Thymus (tissue), 11 donors: ENCODE results near the gene NEK10. TPM values are rescaled to one million over a fixed set of nuclear protein-coding genes. Genes with fewer than 3 reads are reported as not detected.

Experiments
- DNase-seq, 9 donors: peaks; one replicate each; pipeline ENCODE4 v3.0.0-alpha.2; 2013; ENCODE audit warnings: low spot score in 9 of 9, low read depth in 6 of 9, missing footprints in 1 of 9
- H3K27ac ChIP-seq, 2 donors: one replicate each; pipeline ENCODE4 v1.5.1; 2013; ENCODE audit warnings: control low read depth in 1 of 2, low read depth in 1 of 2, low read length in 1 of 2, mild to moderate bottlenecking in 1 of 2, moderate library complexity in 1 of 2
- H3K27me3 ChIP-seq, 2 donors: one replicate each; pipeline ENCODE4 v1.5.1; 2013; ENCODE audit warnings: low read length in 1 of 2; ENCODE audit not compliant: control insufficient read depth in 2 of 2, insufficient read depth in 1 of 2
- H3K36me3 ChIP-seq, 2 donors: one replicate each; pipeline ENCODE4 v1.5.1; 2013; ENCODE audit warnings: low read length in 1 of 2, mild to moderate bottlenecking in 1 of 2, moderate library complexity in 1 of 2; ENCODE audit not compliant: control insufficient read depth in 2 of 2, insufficient read depth in 2 of 2
- H3K4me1 ChIP-seq, 2 donors: one replicate each; pipeline ENCODE4 v1.5.1; 2013; ENCODE audit warnings: low read length in 2 of 2; ENCODE audit not compliant: control insufficient read depth in 2 of 2, insufficient read depth in 2 of 2
- H3K4me3 ChIP-seq, 2 donors: one replicate each; pipeline ENCODE4 v1.5.1; 2013; ENCODE audit warnings: low read length in 2 of 2, control low read depth in 1 of 2, mild to moderate bottlenecking in 1 of 2
- H3K9me3 ChIP-seq, 2 donors: one replicate each; pipeline ENCODE4 v1.5.1; 2013; ENCODE audit warnings: low read length in 1 of 2, mild to moderate bottlenecking in 1 of 2; ENCODE audit not compliant: control insufficient read depth in 2 of 2, insufficient read depth in 1 of 2
- WGBS: extraction: QIAGEN DNeasy Blood & Tissue Kit; methylation state at CpG from one replicate; pipeline ENCODE4 v1.1.7; 2013; 5-methylcytosine and 5-hydroxymethylcytosine counted together
- polyA plus RNA-seq: library from polyadenylated mRNA; stranded (reverse); fragments of 200-250 nt; gene quantifications from one replicate; pipeline ENCODE4 v1.2.3, GENCODE V29; 2013
- total RNA-seq: library from RNA; stranded (reverse); fragments of 120-200 nt; gene quantifications from one replicate; pipeline ENCODE4 v1.2.4, GENCODE V29; 2013
- donor health status: healthy.

The NEK10 gene
- total and polyA plus RNA-seq, 2 donors, result 0.76 to 0.87 TPM

DNA sequence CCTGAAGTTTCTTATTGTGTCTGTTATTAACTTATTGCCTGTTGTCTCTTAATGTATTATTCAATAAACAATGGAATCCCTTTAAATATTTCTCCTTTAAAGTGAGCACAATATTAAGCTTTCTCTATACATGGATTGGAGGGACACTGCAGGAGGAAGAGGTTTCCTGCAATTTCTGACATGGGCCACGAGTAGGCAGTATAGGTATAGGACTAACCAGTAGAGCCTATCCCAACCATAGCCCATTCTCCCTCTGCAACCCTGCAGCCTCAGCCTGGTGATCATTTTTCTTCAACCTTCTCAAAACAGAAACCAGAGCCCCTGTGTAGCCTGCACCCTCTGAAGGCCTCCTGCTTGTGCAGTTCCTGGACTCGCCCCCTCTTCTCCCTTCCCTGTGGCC lies 124.8 kb downstream of the NEK10 start:
- Histone ChIP-seq H3K4me3 (no peak overlapping the region), H3K36me3 (no peaks in the 10 kb centered on the region), H3K4me1 (no peaks in the 10 kb centered on the region), H3K27me3 (no peaks in the 10 kb centered on the region), H3K27ac (no peak overlapping the region), H3K9me3 (no peaks in the 10 kb centered on the region)
- 90% methylated on average over 2 of the region's 2 CpGs for WGBS
- DNase-seq, result no peak

DNA sequence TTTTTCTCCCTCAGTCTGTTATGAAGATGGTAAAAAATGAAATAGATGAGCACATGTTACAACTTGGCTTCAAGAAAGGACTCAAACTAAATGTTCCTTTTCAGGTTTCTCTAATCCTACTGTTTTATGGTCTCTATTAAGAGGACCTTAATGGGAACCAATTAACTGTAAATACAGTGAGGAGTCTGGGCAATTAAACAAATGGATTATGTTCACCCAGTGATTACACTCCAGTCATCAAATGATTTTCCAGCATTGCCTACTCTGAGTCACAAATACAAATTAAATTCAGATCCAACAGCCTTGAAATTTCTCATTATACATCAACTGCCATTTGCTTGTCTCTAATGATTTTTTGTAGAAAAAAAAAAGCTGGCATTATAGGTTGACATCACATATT lies 129.2 kb downstream of the NEK10 start:
- Histone ChIP-seq H3K9me3 (no peaks in the 10 kb centered on the region), H3K36me3 (no peaks in the 10 kb centered on the region), H3K4me3 (no peak overlapping the region), H3K4me1 (no peaks in the 10 kb centered on the region), H3K27me3 (no peaks in the 10 kb centered on the region), H3K27ac (no peak overlapping the region)
- DNase-seq, result no peak

- no peak overlapping the region for H3K27ac ChIP-seq
- no peaks in the 10 kb centered on the region for H3K4me1 ChIP-seq
- H3K9me3 ChIP-seq, result no peaks in the 10 kb centered on the region
- H3K27me3 ChIP-seq, result no peaks in the 10 kb centered on the region
- no peak overlapping the region for H3K4me3 ChIP-seq
- no peak for DNase-seq
- 89% methylated on average over 2 of the region's 2 CpGs for WGBS
- no peaks in the 10 kb centered on the region for H3K36me3 ChIP-seq
Observed at GRCh38 chr3:27228805-27229204, 140.4 kb downstream of the NEK10 start.

DNA sequence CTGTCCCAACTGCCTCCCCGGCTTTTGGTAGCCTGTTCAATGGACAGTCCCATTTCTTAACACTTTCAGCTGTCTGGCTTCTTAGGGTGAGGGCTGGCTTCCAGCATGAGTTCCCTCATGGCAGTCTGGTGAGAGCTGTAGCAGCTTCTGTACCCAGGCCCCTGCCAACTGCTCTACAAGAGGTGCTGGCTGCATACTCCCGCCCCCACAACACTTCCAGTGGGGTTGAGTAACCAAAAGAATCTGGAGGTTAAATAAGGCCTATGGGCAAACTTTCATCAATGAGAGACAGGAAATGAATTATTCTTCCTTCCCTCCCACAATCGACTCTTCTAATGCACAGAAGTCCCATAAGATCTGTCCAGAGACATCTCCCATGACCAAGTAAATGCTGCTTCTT lies 145.0 kb downstream of the NEK10 start:
- no peak overlapping the region for H3K27ac ChIP-seq
- no peaks in the 10 kb centered on the region for H3K9me3 ChIP-seq
- no peaks in the 10 kb centered on the region for H3K4me1 ChIP-seq
- H3K36me3 ChIP-seq, result no peaks in the 10 kb centered on the region
- WGBS, result 93% methylated on average over 3 of the region's 3 CpGs
- no peaks in the 10 kb centered on the region for H3K27me3 ChIP-seq
- no peak for DNase-seq
- no peak overlapping the region for H3K4me3 ChIP-seq

- H3K9me3 ChIP-seq, result no peaks in the 10 kb centered on the region
- no peak for DNase-seq
- WGBS, result 96% methylated on average over 1 of the region's 1 CpG
- no peaks in the 10 kb centered on the region for H3K27me3 ChIP-seq
- H3K4me3 ChIP-seq, result no peak overlapping the region
- H3K4me1 ChIP-seq, result no peaks in the 10 kb centered on the region
- no peak overlapping the region for H3K27ac ChIP-seq
- H3K36me3 ChIP-seq, result no peaks in the 10 kb centered on the region
Observed at GRCh38 chr3:27221264-27221932, 147.8 kb downstream of the NEK10 start.

- Histone ChIP-seq H3K27ac (no peak overlapping the region), H3K36me3 (no peaks in the 10 kb centered on the region), H3K4me3 (no peak overlapping the region), H3K9me3 (no peaks in the 10 kb centered on the region), H3K27me3 (no peaks in the 10 kb centered on the region), H3K4me1 (no peaks in the 10 kb centered on the region)
- DNase-seq, result no peak
Observed at GRCh38 chr3:27220166-27220565, 149.0 kb downstream of the NEK10 start.

- H3K4me3 ChIP-seq, result no peak overlapping the region
- no peaks in the 10 kb centered on the region for H3K9me3 ChIP-seq
- H3K36me3 ChIP-seq, result no peaks in the 10 kb centered on the region
- 100% methylated on average over 1 of the region's 1 CpG for WGBS
- H3K27me3 ChIP-seq, result no peaks in the 10 kb centered on the region
- H3K27ac ChIP-seq, result no peak overlapping the region
- no peak for DNase-seq
- H3K4me1 ChIP-seq, result no peaks in the 10 kb centered on the region
Observed at GRCh38 chr3:27219127-27219845, 149.9 kb downstream of the NEK10 start.

- Histone ChIP-seq H3K27ac (no peak overlapping the region), H3K36me3 (no peaks in the 10 kb centered on the region), H3K4me3 (no peak overlapping the region), H3K4me1 (no peaks in the 10 kb centered on the region), H3K27me3 (no peaks in the 10 kb centered on the region), H3K9me3 (no peaks in the 10 kb centered on the region)
- 97% methylated on average over 5 of the region's 5 CpGs for WGBS
- no peak for DNase-seq
Observed at GRCh38 chr3:27216955-27217552, 152.1 kb downstream of the NEK10 start.

DNA sequence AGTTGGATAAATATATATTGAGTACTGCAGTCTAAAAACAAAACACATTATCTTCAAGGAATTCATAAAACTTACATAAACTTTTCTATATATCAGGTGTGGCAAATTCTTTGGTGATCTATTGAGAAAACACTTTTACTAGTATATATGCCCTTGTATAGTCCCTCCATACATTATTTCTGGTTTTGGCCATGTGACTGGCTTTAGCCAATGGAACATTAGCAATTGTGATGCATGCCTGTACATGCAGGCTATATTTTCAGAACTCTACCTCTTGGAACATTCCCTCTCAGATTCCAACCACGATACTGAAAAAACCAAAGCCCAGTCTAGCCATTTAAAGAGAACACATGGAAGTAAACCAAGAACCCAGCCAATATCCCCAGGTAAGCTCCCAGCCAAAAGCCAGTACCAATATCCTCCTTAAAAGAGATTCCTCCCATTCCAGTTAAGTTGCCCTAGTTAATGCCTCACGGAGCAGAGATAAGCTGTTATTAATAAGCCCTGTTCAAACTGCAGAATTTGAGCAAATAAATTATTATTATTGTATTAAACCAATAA lies 152.8 kb downstream of the NEK10 start:
- Histone ChIP-seq H3K4me1 (no peaks in the 10 kb centered on the region), H3K4me3 (no peak overlapping the region), H3K36me3 (no peaks in the 10 kb centered on the region), H3K27me3 (no peaks in the 10 kb centered on the region), H3K9me3 (no peaks in the 10 kb centered on the region), H3K27ac (no peak overlapping the region)
- 94% methylated on average over 2 of the region's 2 CpGs for WGBS
- no peak for DNase-seq
